Cardiac septum (tissue), 1 donor: Measurements from ENCODE around the gene TENT5C. TPM values are rescaled to one million over a fixed set of nuclear protein-coding genes. Genes with fewer than 3 reads are reported as not detected.

Experiments
- DNase-seq: peaks from one replicate; pipeline ENCODE4 v3.0.0-alpha.2; 2020; ENCODE audit warnings: low spot score
- intact Hi-C: fragments of 100-400 bp; cut with DNase I; formaldehyde crosslinking; loops from one replicate; pipeline ENCODE4 v1.14.0; 2022
- total RNA-seq: library from RNA; stranded (reverse); fragmentation: NEBNext Ultra II Directional; extraction: Animal tissue kit (Norgen Biotek cat#: 25700); gene quantifications from one replicate; pipeline ENCODE4 v1.2.1, GENCODE V29; 2021
- donor health status: DM: no; HTN: no; CAD: no.

TENT5C gene
- total RNA-seq, 1 donor from 2014 or later, result 7.4 TPM

DNA sequence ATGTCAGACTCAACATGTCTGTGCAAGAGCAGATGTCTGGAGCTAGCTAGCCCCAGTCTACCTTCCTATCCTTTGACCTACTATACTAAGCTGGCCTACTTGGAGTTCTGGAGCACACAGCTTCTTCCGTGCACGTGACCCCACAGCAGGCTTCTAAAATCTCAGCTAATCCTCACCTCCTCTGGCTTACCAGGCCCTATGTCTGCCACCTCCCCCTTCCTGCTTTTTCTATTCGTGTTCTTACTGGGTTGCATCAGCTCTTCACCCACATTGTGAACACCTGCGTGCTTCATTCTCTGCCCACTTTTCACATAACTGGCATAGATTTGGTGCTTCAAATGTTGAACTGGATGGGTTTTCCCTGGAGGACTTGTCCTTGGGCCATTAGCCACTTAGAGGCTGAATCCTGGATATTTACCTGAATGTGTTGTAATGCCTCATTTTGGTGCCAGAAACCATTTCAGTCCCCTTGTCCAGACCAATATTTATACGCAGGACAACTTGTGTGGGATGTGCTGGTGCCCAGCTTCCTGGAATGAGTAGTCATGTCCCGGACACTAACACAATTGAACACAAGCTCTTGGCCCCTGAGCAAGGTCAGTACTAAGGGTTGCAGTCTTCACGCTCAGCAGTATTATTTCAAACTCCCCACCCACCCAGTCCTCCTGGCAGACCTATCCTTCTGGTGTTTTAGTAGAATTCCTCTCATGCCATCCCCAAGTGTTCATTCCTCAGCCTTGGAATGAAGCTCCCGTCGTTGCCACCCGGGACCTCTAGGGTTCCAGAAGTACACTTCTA, 24.0 kb downstream of the TENT5C start:
- intact Hi-C loops, result no loop called here

DNA sequence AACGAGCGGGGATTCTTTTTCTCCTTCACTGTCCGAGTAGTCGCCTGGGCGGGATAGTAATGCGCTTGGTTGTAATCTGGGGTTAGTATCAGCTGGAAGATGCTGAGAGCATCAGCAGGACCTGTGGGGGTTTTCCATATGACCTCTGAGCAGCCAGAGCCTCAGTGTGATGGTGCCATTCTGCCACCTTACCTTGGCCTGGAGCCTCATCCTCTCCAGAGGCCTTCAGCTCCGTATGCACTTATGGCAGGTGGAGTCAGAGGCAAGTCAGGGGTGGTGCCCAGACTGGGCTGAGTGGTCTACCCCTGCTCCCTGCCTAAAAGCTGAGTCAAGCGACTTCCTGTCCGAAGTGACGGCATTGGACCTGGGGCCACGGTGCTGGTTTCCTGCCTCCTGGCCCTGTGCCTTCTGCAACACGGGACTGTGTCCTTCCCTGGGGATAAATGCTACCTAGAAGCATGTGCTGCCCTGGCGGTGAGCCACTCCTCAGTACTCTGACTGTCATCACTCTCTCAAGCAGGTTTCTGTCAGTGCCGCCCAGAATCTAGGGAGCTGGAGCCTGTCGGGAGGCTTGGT, 24.7 kb downstream of the TENT5C start:
- intact Hi-C loops, result no loop called here
- DNase-seq, result peak; percentile 57

More for the DNA sequence above, 24.0 kb downstream of the TENT5C start:
- DNase-seq, result no peak

DNA sequence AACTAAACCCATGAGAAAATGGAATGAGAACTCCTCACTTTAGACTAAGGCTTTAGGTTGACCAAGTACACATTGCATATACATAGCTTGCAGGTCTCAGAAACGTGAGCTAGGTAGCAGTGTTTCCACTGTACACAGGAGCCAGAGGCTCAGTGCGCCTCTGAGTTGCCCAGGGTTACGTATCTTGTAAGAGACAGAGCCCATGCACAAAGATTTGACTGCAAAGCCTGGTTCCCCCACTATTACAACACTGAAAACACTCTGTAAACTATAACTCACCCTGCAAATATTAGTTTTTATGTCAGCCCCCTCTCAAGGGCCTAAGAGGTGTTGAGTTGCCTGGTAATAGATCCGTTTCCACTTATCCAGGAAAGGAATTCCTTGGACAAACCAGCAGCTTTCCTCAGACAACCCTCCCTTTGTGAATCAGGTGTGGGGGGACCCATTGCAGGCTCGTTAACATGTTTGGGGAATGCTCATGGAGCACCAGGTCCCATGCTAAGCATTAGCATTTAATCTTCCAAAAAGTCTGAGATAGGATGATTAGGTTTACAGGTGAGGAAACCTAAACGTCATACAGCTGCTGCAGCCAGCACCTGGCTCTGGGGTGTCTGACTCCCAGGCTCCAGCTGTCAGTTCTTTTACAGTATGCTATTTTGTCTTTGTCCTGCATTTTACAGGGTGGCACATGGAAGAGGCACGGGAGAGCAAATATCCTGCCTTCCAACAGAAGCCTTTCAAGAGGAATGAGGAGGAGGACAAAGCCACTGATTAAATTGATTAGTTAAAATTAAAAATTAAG, 25.7 kb downstream of the TENT5C start:
- intact Hi-C loops, result no loop called here
- DNase-seq, result no peak

DNA sequence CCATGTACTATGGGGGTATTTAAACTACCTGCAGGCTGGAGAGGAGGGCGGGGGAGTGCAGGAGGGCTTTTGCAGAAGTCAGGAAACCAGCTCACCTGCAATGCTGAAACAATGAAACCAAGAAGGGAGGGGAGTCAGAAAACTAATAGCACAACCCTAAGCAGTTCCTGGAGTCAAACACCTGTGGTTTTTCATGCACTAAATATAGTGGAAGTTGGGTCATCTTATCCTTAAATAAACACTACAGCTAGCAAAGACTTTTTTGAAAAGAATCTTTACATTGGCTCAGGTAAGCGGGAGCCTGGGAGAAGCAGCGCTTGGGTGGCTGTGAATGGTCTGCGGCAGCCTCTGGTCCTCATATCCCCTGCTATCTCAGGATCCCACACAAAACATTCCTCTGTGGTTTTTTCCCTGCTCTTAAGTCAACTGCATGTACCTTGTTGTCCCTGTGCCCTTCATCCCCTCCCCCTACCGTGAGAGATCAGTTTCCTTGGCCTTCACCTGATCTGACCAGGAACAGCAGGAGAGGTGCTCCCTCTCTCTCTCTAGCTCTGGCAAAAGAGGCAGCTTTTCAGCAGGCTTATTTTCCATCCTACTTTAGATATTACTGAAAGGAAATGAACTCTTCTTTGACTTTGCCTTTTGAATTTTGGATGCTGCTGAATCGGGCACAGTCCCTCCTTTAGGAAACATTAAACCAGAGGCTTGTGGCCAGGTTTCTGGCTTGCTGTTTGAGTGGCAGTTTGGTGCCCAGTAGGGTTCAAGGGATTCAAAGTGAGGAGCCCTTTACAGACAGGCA, 26.6 kb downstream of the TENT5C start:
- intact Hi-C loops, result no loop called here
- peak; percentile 59 for DNase-seq

DNA sequence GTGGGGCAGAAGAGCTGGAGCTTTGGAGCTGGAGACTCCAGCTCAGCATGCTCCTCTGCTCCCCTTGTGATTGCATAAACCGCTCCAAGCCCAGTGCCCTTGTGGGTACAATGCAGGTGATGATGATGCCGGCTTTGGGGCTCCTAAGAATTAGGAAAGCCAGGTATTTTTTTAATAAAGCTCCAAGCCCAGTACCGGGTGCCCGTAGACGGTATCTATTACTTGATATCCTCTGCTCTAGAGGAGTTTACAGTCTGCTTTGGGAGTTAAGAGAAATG, 27.2 kb downstream of the TENT5C start:
- DNase-seq, result peak; percentile 60
- intact Hi-C loops, result no loop called here

DNA sequence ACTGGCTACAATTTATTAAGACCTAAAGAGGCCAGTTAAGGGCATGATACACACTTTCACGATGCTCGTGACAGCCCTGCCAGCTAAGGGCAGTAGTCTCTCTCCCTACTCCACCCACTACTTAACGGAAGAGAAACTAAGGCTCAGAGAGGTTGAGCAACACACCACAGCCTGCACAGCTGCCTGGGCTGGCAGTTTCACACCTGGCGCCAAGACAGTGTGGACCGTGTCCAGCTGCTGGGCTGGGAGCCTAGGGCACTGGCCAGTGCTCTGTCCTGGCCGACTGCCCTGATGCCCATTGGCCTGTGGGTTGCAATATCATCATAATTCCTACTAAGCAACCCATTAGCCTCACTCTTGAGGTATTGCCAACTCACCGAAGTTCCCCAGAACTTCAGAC, 27.6 kb downstream of the TENT5C start:
- peak; percentile 64 for DNase-seq
- intact Hi-C loops, result no loop called here

DNA sequence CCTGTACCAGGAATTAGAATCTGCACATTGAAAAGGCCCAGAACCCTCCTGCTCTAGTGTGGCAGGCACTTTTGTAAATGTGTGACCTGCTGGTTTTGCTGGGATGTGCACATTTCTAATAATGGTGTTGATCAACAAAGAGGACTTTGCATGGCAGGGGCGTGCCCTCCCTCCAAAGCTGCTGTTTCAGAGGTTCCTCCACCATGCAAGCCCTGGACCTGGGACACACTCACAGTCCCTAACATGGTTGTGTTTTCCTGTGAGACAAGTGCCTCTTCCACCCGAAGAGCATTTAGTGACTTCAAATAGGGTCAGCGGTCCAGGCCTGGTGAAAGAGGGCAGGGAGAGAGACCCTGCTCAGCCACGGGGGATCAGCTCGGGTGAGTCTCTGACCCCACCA, 28.1 kb downstream of the TENT5C start:
- DNase-seq, result peak; percentile 31
- intact Hi-C loops, result no loop called here

DNA sequence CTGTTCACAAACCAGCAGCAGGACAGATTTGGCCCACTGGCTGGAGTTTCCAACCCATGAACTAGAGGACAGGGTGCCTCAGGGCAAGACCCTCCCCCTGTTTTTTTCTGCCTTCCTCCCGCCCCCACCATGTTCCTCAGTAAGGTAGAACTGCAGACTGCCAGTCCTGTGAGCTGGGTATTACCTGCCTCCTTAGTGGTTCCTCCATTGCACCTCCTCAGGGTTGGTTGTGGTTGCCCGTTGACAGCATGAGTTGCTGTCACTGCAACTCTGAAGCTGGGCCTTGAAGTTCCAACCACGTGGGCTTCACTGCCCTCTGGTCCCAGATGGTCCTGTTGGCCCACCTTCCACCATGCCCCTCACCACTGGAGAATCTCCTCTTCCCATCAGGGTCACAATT, 28.8 kb downstream of the TENT5C start:
- DNase-seq, result peak; percentile 29
- intact Hi-C loops, result no loop called here

DNA sequence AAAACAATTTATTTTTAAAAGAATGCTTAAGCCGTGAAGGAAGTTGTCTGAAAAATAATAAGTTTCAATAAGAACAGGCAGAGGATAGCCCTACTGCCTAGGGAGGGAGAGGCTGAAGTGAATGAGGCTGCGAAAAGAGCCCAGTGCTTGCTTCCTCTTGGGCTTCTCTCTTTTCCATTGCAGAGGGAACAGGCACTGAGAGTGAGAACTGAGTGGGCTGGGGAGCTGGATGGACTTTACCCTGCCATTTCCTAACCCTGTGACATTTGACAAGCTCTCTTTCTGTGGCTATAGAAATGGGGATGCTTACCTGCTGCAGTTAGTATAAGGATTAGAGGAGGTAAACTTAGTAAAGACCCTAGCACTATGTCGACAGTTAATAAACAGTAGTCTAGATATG, 30.0 kb downstream of the TENT5C start:
- intact Hi-C loops, result no loop called here
- DNase-seq, result peak; percentile 24

DNA sequence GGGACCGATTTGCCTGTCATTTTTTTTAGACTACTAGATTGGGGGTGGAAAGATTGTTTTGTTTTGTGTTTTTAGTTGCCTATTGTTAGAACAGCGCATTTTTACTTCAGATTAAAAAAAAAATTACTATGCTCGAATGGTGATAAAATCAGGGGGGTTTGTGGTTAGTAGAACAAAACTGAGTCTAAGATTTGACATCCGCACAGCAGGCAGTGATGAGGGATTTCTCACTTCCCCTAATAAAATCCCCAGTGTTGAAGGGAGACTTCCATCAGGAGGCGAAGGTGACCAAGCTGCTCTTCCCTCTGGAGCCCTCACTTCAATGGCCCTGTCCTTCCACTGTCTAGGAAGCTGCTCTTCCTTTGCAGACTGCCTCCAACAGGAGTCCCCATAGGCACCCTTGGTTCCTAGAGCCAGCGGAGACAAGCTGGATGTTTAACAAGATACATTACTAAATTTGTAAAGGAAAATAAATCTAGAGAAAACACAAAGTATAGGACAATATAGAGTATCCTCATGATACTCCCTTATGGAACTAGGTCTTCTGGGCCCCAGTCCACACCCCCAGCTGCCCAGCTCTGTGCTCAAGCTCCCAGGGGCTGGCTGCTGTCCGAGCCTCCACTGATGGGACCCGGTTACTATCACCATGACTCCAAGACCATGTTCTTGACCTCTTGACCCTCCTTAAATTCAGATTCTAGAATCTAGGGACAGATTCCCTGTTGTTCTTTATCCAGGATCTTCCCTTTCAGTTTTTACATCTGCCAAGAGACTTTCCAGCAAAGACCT, 31.0 kb downstream of the TENT5C start:
- DNase-seq, result peak; percentile 29
- intact Hi-C loops, result no loop called here

DNA sequence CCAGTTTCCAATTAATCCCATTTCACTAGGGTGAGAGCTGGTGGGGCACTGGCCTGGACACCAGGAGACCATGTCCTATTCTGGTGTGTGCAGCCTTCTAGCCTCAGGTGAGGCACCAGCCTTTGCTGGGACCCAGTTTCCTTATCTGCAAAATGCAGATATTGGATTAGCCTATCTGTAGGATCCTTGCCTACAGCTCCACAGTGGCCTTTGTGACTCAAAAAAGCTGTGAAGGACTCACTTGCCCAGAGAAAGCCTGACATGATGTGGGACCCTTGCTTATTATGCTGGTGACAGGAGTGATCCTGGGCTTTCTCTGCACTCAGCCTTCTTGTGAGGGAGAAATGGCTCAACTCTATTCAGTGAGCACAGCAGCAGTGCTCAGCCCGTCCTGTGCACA, 32.3 kb downstream of the TENT5C start:
- intact Hi-C loops, result no loop called here

DNA sequence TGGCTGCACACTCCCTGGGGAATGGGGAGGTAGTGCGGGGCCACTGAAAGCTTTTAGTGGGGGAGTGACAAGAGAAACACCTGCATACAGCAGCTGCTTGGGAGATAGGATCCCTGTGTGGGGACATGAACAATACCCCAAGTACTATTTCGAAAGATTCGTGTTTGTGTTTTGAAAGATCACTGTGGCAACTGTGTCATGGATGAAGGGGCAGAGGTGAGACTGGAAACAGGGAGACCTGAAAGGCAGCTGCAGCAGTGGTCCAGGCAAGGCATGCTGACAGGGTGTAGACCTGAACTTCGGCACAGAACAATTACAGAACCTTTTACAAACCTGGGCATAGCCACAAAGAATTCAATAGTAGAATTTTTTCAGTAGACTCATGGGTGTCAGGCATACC, 32.9 kb downstream of the TENT5C start:
- intact Hi-C loops, result no loop called here
- DNase-seq, result no peak

More for the DNA sequence above, 32.3 kb downstream of the TENT5C start:
- DNase-seq, result no peak

DNA sequence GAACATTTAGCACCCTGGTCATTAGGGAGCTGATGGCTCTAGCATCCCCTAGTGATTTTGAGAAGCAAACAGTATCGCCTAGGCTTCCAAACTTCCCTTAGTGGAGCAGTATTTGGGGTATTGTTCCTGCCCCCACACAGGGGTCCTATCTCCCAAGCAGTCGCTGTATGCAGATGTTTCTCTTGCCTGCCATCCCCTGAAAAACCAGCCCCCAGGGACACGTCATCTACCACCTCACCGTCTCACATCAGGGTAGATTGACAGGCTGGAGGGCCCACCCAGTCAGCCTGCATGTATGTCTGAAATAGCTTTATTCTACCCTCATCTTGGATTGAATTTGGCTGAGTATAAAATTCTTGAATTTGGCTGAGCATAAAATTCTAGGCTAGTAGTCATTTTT, 33.9 kb downstream of the TENT5C start:
- no peak for DNase-seq
- intact Hi-C loops, result no loop called here

DNA sequence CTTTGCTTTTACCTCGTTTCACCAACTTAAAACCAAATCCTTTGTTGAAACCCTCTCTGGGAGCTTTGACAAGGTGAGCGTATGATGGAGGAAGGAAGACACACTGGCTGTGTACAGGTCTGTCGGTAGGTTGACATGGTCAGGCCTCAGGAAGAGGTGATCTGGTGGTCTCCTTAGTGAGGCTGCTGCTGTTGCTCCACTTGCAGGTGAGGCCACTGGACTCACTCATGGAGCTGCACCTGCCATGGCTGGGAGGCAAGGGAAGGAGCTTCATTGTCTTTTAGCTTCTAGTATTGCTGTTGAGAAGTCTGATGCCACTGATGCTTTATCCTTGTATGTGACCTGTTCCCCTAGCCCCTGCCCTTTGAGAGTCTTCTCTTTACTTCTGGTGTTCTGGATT, 35.7 kb downstream of the TENT5C start:
- intact Hi-C loops, result no loop called here
- no peak for DNase-seq

DNA sequence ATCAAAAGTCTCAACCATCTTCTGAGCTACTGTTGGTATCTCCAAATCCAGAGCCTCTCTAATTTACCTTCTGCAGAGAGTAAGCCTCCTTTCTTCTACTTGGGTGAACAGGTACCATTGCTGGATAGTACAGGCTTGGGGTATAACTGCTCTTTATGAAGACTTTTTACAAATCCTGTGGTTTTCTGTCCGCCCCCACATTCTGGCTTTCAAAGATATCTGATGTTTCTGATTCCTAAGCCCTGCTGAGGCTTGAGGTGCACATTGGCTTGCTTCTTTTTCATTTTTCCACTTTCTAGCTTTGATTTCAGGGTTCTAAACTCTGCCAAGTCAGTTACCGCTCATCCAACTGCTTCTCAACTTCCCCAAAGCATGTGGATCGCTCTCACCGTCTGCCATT, 37.1 kb downstream of the TENT5C start:
- intact Hi-C loops, result no loop called here
- DNase-seq, result no peak

DNA sequence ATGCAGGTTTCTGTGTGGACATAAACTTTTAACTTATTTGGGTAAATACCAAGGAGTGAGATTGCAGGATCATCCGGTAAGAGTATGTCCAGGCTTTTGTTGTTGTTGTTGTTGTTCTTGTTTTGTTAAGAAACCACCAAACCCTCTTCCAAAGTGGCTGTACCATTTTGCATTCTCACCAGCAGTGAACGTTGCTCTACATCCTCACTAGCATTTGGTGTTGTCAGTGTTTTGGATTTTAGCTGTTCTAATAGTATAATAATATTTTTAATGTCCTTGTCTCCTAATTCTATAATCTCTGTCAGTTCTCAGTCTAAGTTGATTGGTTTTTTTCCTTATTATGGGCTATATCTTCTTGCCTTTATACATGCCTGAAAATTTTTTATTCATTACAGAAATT, 37.8 kb downstream of the TENT5C start:
- no peak for DNase-seq
- intact Hi-C loops, result no loop called here

DNA sequence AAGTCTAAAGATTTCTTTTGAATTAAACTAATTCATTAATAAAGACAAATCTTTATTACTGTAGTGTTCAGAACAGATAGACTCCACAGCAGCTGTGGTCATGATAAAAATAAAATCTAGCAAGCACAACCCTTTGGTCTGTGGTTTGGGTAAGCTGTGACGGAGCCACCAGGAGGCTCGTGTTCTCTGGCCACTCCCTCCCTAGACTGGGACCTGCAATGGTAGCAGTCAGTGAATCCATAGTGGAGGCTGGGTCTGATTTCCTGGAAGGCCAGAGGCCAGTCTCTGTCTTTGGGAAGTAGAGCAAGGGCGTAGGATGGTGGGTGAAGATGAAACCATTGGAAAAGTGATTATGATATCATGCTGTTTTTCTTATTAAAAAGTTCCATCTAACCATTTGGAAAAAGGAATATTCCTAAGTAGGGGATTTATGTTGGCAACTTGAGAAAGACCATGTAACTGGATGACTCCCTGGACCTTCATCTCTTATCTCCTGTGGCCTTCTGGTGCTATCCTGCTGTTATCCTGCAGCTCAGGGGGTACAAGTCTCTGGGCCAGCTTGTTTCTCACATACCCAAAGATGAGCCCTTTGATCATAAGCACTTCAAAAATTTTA, 39.0 kb downstream of the TENT5C start:
- intact Hi-C loops, result no loop called here
- DNase-seq, result no peak

DNA sequence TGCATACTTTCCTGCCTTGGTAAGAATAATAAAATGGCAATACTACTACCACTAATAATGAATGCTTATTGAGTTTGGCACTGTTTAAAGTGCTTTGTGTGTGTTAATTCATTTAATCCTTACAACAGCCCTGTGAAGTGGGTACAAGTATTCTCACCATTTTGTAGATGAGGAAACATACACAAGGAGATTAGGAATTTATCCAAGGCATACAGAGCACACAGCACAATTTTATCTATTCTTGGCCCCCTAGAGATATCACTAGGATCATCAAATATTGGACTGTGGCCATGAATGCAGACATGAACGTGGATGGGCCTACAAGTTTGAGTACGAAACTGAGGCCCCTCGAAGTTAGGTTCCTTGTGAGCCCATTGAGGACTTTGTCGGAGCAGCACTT, 39.5 kb downstream of the TENT5C start:
- intact Hi-C loops, result no loop called here

More for the DNA sequence above, 39.5 kb downstream of the TENT5C start:
- no peak for DNase-seq
